Hepatocyte (in vitro differentiated cells): ENCODE results near the gene GLS. TPM values are rescaled to one million over a fixed set of nuclear protein-coding genes. Genes with fewer than 3 reads are reported as not detected.

ENCODE experiments used
- DNase-seq: peaks from one replicate; pipeline ENCODE4 v3.0.0-alpha.2; 2016; ENCODE audit warnings: low spot score
- H2AFZ ChIP-seq: fragments of 200-600 bp; sonication (generic); 2 replicates; pipeline ENCODE4 v1.6.0; 2016; ENCODE audit warnings: antibody characterized with exemption, mild to moderate bottlenecking
- H3K27ac ChIP-seq: fragments of 200-600 bp; sonication (generic); 2 replicates; pipeline ENCODE4 v1.5.1; 2016; ENCODE audit warnings: mild to moderate bottlenecking
- H3K27me3 ChIP-seq: fragments of 200-600 bp; sonication (generic); 2 replicates; pipeline ENCODE4 v1.6.1; 2016
- H3K36me3 ChIP-seq: fragments of 200-600 bp; sonication (generic); replicated peaks from 2 replicates; pipeline ENCODE4 v1.5.1; 2016; ENCODE audit warnings: low read depth; ENCODE audit not compliant: insufficient read depth
- H3K4me1 ChIP-seq: fragments of 200-600 bp; sonication (generic); 2 replicates; pipeline ENCODE4 v1.5.1; 2016; ENCODE audit warnings: mild to moderate bottlenecking, moderate library complexity; ENCODE audit not compliant: insufficient read depth
- H3K4me2 ChIP-seq: fragments of 200-600 bp; sonication (generic); 2 replicates; pipeline ENCODE4 v1.6.0; 2016
- H3K4me3 ChIP-seq: fragments of 200-600 bp; sonication (generic); 2 replicates; pipeline ENCODE4 v1.5.1; 2016; ENCODE audit warnings: mild to moderate bottlenecking
- H3K79me2 ChIP-seq: fragments of 200-600 bp; sonication (generic); 2 replicates; pipeline ENCODE4 v1.6.0; 2017; ENCODE audit warnings: mild to moderate bottlenecking
- H3K9me2 ChIP-seq: fragments of 200-600 bp; sonication (generic); replicated peaks from 2 replicates; pipeline ENCODE4 v1.6.0; 2017; ENCODE audit warnings: mild to moderate bottlenecking; ENCODE audit not compliant: insufficient read depth
- H3K9me3 ChIP-seq: fragments of 200-600 bp; sonication (generic); 2 replicates; pipeline ENCODE4 v1.5.1; 2016; ENCODE audit warnings: low read depth, mild to moderate bottlenecking
- H4K20me1 ChIP-seq: fragments of 200-600 bp; sonication (generic); 2 replicates; pipeline ENCODE4 v1.6.0; 2016; ENCODE audit warnings: mild to moderate bottlenecking; ENCODE audit not compliant: insufficient read depth, poor library complexity, severe bottlenecking
- CTCF ChIP-seq: fragments of 200-600 bp; sonication (generic); IDR thresholded peaks from 2 replicates; pipeline ENCODE4 v1.5.1; 2016; ENCODE audit warnings: antibody characterized with exemption, mild to moderate bottlenecking; ENCODE audit not compliant: poor library complexity
- EZH2 ChIP-seq: fragments of 200-600 bp; sonication (generic); IDR thresholded peaks from 2 replicates; pipeline ENCODE4 v1.6.1; 2016; ENCODE audit warnings: antibody characterized with exemption, mild to moderate bottlenecking, borderline replicate concordance
- EZH2phosphoT487 ChIP-seq: fragments of 200-600 bp; sonication (generic); IDR thresholded peaks from one replicate; pipeline ENCODE4 v1.6.1; 2018; ENCODE audit warnings: antibody characterized with exemption, mild to moderate bottlenecking, low read depth, moderate library complexity; ENCODE audit not compliant: unreplicated experiment, severe bottlenecking
- WGBS: methylation state at CpG from one replicate; pipeline ENCODE4 v1.1.6; 2016; ENCODE audit warnings: low lambda C conversion rate; ENCODE audit errors: missing lambda C conversion rate; 5-methylcytosine and 5-hydroxymethylcytosine counted together
- polyA plus RNA-seq: library from polyadenylated mRNA; unstranded; fragments of >200 nt; fragmentation: Nextera tagmentation; extraction: Ambion mirVana; gene quantifications from 2 replicates; pipeline ENCODE4 v1.2.1, GENCODE V29; 2016
- total RNA-seq: library from RNA; depleted of rRNA; stranded (reverse); fragments of >200 nt; gene quantifications from 2 replicates; pipeline ENCODE4 v1.2.3, GENCODE V29; 2014

Gene GLS
- total and polyA plus RNA-seq, 2 experiments from 2014 or later: 78.8 to 460 TPM

- Histone ChIP-seq H3K9me3 (no peaks in the 10 kb centered on the region), H3K27me3 (no peaks in the 10 kb centered on the region), H3K9me2 (no peaks in the 10 kb centered on the region), H2AFZ (no peak overlapping the region), H3K4me1 (no peaks in the 10 kb centered on the region), H3K4me2 (no peak overlapping the region), H3K4me3 (no peak overlapping the region), H3K79me2 (no peaks in the 10 kb centered on the region), H3K36me3 (no peaks in the 10 kb centered on the region), H4K20me1 (no peaks in the 10 kb centered on the region), H3K27ac (no peak overlapping the region)
- TF ChIP-seq CTCF: peak; percentile 42
- no peak for TF ChIP-seq EZH2phosphoT487
- peak; percentile 34 for DNase-seq
- 91% methylated on average over 5 of the region's 5 CpGs for WGBS
These were observed 115.8 kb downstream of the GLS start for GRCh38 chr2:190996338-190996946.

GRCh38 chr2:190996947-190997346, 116.3 kb downstream of the GLS start:
- Histone ChIP-seq H3K4me2 (no peak overlapping the region), H3K79me2 (no peaks in the 10 kb centered on the region), H3K4me1 (no peaks in the 10 kb centered on the region), H3K9me3 (no peaks in the 10 kb centered on the region), H3K9me2 (no peaks in the 10 kb centered on the region), H3K27me3 (no peaks in the 10 kb centered on the region), H3K4me3 (no peak overlapping the region), H3K27ac (no peak overlapping the region), H3K36me3 (no peaks in the 10 kb centered on the region), H4K20me1 (no peaks in the 10 kb centered on the region), H2AFZ (no peak overlapping the region)
- TF ChIP-seq CTCF: no peak
- no peak for TF ChIP-seq EZH2phosphoT487
- no peak for TF ChIP-seq EZH2
- WGBS: 89% methylated on average over 5 of the region's 5 CpGs
- no peak for DNase-seq

GRCh38 chr2:190997526-190998113, 117.0 kb downstream of the GLS start:
- no peak overlapping the region for H2AFZ ChIP-seq
- H3K27me3 ChIP-seq: no peaks in the 10 kb centered on the region
- no peaks in the 10 kb centered on the region for H3K79me2 ChIP-seq
- no peak overlapping the region for H3K4me2 ChIP-seq
- H3K36me3 ChIP-seq: no peaks in the 10 kb centered on the region
- H3K4me3 ChIP-seq: no peak overlapping the region
- no peaks in the 10 kb centered on the region for H3K9me2 ChIP-seq
- DNase-seq: no peak
- no peaks in the 10 kb centered on the region for H3K4me1 ChIP-seq
- no peak overlapping the region for H3K27ac ChIP-seq
- 76% methylated on average over 8 of the region's 8 CpGs for WGBS
- TF ChIP-seq CTCF (no peak), EZH2 (no peak), EZH2phosphoT487 (no peak)
- H3K9me3 ChIP-seq: no peaks in the 10 kb centered on the region
- no peaks in the 10 kb centered on the region for H4K20me1 ChIP-seq
